DMS153 treated with DMSO at 0.1 percent for 48 hours (cell line): ENCODE data around the gene MAP1S.

Experiments used
- DNase-seq: peaks from one replicate; lab custom pipeline; 2025; ENCODE audit not compliant: unreplicated experiment; lab: John Stamatoyannopoulos, UW

MAP1S gene, protein sequence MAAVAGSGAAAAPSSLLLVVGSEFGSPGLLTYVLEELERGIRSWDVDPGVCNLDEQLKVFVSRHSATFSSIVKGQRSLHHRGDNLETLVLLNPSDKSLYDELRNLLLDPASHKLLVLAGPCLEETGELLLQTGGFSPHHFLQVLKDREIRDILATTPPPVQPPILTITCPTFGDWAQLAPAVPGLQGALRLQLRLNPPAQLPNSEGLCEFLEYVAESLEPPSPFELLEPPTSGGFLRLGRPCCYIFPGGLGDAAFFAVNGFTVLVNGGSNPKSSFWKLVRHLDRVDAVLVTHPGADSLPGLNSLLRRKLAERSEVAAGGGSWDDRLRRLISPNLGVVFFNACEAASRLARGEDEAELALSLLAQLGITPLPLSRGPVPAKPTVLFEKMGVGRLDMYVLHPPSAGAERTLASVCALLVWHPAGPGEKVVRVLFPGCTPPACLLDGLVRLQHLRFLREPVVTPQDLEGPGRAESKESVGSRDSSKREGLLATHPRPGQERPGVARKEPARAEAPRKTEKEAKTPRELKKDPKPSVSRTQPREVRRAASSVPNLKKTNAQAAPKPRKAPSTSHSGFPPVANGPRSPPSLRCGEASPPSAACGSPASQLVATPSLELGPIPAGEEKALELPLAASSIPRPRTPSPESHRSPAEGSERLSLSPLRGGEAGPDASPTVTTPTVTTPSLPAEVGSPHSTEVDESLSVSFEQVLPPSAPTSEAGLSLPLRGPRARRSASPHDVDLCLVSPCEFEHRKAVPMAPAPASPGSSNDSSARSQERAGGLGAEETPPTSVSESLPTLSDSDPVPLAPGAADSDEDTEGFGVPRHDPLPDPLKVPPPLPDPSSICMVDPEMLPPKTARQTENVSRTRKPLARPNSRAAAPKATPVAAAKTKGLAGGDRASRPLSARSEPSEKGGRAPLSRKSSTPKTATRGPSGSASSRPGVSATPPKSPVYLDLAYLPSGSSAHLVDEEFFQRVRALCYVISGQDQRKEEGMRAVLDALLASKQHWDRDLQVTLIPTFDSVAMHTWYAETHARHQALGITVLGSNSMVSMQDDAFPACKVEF

DNA sequence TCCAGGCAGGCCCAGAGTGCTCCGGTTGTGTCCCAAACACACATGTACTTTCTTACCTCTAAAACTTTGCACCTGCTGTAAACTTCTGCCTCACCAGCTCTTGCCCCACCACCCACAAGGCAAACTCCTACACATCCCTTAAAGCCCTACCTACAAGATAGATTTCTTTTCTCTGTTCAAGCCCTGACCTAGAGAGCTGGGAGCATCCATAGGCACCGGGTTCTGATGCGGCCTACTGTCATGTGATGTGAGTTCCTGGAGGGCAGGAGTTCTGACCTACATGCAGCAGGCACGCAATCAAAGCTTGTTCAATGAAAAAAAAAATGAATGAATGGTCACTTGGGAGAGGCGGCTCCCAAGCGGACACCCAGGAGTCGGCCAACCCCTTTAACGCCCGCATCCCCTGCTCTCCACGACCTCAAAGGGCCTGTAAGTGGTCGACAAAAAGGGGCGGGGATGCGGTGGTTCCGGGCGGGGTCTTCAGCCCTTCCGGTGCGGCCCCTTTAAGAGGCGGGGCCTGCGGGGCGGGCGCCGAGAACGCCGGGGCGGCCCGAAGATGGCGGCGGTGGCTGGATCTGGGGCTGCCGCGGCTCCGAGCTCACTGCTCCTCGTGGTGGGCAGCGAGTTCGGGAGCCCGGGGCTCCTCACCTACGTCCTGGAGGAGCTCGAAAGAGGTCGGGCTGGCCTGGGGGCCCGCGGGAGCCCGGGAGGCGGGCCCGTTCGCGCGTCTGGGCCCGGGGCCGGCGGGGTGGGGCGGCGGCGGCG is at the start of gene MAP1S:
TSS of gene MAP1S (plus strand) at position 534 of the 765 bp plus-strand sequence. CDS start at position 557, 23 bp downstream.
- peak; percentile 25 for DNase-seq

DNA sequence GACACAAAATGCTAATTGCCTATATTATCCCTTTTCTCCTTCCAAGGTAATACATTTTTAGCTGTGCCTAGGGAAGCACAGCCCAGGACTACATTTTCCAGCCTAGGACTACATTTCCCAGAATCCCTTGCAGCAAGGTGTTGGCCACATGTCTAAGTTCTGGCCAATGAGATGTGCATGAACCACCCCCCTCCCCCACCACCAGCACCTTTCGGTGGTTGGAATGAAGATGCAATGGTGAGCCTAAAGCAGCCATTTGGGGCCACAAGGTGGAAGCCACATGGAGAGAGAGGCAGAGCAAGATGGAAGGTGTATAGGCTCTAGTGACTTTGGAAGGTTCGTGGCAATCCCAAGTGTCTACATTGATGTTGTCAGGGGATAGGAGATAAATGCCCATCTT is 47.4 kb upstream of the MAP1S start:
- DNase-seq, result peak; percentile 7

DNA sequence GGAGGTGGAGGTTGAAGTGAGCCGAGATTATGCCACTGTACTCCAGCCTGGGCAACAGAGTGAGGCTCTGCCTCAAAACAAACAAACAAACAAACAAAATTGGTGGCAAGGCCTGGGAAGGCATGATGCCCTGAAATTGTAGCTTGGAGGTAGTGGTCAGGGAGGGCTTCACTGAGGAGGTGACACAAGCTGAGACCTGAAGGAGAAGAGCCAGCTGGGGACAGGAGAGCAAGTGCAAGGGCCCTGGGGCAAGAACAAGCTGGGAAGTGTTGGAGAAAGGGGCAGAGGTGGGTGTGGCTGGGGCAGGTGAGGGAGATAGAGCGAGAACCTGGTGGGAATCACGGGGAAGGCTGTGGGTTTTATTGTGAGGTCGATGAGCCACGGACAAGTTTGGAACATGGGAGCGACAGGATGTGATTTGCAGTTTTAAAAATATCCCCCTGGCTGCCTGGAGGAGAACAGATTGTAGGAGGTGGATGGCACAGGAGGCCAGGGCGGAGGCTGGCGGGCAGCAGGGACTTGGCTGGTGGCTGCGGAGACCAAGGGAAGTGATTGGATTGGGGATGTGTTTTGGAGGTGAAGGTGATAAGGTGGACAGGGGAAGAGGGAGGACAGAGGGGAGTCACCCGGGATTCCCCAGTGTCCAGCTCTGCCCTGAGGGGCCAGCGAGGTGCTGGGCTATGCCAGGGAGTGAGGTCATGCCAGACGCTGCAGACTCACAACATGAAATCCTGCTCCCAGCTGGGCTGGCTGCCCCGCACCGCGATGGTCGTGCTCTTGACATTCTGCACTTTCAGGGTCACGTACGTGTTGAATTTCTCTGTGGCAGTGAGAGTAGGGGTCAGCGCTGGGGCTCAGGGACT is 45.1 kb upstream of the MAP1S start:
- no peak for DNase-seq

DNA sequence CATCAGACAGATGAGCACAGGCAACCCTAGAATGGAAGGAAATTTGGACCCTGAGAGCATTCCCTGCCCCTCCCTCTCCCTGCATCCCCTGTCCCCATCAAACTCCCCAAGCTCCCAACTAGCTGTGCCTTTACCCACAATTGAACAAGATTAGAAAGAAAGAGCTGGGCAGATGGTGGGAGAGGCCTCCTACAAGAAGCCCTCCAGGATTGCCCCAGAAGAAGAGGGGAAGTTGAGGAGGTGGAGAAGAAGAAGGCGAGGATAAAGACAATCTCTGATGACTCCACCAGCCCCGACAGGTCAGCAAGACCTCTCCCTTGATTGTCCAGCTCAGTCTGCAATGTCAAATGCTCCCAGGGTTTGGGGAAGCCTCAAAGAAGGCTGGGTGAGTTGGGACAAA is 43.0 kb upstream of the MAP1S start:
- no peak for DNase-seq

DNA sequence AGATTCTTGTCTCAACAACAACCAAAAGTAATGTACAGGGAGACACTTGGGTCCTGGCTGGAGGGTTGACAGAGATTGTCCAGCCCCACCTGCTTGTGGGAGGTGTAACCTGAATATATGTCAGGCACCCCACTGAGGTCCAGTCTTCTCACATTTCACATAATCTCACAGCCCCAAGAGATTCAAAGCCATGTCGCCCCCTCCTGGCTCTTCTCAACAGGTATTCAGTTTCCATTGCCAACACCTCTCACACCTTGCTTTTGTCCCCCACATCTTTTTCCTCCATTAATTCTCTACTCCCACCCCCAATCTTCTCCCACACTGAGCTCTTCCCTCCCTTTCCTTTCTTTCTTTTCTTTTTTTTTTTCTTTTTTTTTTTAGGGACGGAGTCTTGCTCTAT is 42.3 kb upstream of the MAP1S start:
- DNase-seq, result no peak

DNA sequence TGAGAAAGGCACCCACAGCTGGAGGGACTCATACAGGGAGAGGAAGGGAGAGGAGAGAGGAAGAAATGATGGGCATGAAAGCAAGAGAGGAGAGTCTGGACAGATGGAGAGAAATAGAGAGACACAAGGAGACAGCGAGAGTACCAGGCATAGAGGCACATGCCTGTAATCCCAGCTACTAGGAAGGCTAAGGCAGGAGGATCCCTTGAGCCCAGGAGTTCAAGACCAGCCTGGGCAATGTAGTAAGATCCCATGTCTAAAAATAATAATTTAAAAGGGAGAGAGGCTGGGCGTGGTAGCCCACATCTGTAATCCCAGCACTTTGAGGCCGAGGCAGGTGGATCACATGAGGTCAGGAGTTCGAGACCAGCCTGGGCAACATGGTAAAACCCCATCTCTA is 40.4 kb upstream of the MAP1S start:
- DNase-seq, result no peak

DNA sequence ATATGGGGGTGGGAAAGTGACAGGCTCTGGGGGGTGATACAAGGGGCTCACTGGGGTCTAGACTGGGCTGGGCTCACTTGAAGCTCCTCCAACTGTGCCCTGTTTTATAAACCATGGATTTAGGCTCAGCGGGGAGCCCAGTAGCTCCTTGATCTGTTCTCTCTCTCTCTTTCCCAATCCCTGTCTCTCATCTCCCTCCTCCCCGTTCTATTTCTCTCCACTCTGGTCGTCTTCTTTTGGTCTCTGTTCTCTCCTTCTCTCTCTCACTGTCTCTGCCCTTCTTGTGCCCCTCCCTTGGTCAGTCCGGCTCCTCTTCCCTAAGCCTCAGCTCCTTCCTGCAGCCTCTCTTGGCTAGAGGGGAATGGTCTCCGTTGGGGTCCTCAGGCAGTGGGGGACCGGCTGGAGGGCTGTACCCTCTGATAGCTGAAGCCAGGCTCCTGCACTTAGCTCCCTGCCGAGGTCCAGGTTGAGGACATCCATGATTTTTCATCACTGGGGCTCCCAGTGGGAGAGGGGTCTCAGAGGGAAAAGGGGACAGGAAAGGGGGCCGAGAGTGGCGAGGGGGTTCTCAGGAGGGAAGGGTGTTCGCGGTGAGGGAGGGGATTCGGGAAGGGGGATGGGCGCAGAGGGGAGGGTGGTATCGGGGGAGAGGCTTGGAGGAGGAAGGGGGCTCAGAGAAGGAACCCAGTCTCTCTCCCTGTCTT is 39.6 kb upstream of the MAP1S start:
- DNase-seq, result no peak

DNA sequence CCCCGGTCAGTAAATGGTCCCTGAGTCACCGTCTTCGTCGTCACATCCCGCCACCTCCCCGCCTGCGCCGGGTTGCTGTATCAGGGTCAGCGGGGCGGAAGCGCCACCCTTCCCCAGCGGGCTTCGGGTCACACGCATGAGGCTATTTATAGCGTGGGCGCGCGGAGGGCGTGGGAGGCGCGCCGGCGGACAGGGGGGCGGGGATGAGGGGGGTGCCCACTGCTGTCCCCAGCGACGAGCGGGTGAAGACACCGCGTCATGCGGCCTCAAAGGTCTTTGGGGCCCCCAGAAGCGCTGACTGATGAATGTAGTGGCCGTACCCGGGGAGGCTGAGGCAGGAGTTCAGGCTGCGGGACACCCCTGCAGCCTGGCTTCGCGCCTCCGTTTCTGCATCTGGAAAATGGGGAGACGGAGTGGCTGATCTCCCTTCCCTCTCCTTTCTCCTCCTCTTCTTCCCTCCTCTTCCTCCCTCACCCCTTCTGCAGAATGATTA is 39.0 kb upstream of the MAP1S start:
- DNase-seq, result no peak

DNA sequence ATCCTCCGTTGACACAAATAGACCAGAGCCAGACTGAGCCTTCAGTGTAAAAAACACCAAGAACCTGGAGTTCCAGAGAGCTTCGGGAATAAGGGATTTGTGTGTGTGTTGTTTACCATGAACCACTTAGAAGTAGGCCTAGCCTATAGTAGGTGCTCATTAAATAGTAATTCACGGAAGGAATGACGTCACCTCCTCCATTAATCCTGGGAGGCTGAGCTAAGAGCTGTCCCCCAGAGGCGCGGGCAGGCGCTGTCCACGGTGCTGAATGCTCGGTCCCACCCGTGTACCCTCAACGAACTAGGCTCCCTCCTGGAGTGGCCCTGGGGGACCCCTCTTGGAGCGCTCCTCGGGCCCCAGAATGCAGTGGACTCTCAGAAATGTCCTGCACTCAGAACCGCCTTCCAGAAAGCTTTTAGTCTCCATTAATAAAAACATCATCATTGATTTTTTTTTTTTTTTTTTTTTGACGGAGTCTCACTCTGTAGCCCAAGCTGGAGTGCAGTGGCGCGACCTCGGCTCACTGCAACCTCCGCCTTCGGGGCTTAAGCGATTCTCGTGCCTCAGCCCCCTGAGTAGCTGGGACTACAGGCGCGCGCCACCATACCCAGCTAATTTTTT is 37.7 kb upstream of the MAP1S start:
- no peak for DNase-seq

DNA sequence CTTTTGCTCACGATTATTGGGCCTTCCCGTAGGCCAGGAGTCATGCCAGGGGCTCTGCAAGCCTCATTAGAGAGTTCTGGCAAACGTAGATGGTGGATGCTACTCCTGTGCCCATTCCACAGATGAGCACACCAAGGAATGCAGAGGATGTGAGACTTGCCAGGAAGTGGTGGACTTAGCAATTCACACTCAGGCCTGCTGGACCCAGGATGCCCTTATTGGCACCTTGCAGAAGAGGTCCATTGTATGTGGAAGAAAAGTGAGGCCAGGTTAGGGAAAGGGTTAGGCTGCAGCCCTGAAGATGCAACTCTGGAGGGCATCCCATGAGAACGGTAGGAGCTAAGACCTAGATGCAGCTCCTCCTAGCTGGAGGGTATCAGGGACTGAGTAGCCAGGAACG is 37.0 kb upstream of the MAP1S start:
- no peak for DNase-seq

DNA sequence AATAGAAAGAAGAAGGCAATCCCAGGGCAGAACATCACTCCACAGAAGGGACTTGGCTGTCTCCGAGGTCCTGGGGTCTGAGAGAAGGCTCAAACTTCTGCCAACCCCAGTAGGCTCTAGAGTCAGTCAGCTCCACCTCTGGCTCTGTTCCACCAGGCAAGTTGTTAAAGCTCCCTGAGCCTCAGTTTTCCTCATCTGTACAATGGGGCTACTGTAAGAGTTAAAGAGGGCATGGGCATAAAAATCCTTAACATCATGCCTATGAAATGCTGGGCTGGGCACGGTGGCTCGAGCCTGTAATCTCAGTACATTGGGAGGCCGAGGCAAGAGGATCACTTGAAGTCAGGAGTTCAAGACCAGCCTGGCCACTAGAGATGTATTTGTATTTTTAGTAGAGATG is 36.2 kb upstream of the MAP1S start:
- DNase-seq, result no peak

DNA sequence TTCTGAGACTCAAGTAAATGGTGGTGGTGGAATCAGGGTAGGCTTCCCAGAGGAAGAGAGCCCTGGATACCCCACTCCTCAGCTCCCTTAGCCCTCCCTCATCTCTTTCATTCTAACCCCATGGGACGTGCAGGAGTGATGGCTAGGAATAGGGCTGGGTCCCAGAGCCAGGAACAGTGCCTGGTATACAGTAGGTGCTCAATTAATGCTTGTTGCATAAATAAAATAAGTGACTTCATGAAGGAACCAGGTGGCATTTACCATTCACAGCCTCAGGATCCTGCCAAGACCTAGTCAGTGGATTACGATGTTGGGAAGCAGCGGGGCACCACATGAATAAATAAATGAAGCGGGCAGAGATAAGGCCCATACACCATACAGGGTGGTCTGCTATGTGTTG is 35.0 kb upstream of the MAP1S start:
- no peak for DNase-seq

DNA sequence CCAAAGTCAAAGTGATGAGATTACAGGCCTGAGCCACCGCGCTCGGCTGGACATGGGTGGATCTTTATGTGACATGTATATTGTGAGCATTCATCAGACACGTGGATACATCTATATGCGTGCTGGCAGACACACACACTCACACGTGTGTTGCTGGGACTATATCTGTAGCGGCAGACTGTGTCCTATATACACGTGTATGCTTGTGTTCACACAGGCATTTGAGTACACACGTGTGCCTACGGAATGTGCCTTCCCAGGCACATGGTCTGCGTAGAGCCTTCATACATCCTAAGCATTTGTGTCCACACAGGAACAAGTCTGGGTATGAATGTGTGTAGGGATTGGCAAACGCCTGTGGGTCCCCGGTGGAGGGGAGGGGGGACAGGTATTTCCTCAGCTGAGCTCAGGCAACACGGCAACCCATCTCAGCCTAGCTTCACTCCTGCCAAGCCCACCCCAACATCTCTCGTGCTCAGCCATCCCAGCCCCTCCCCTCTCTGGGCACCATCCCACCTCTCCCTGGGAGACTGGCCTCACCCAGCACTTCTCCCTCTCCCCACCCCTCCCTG is 33.7 kb upstream of the MAP1S start:
- no peak for DNase-seq

DNA sequence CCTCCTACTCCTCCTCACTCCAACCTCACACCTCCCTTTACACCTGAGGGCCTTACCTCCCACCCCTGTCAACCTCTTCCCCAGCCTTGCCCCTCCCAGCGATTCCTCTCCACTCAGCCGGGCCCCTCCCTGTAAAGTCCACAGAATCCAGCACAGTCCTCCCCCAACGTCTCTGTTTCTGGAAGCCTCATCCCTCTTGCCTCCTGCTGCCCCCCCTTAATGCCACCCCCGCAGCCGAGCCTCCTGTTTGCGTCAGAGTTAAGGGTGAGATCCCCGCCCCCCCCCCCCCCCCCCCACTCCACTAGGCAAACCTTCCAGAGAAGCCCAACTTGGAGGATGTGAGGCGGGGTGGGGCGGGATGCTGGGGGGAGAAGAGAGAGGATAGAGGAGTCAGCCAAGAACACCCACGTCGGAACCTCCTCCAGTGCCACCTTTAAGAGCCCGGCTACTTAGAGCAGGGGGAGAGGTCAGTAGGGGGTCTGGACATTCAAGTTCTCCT is 33.2 kb upstream of the MAP1S start:
- no peak for DNase-seq

DNA sequence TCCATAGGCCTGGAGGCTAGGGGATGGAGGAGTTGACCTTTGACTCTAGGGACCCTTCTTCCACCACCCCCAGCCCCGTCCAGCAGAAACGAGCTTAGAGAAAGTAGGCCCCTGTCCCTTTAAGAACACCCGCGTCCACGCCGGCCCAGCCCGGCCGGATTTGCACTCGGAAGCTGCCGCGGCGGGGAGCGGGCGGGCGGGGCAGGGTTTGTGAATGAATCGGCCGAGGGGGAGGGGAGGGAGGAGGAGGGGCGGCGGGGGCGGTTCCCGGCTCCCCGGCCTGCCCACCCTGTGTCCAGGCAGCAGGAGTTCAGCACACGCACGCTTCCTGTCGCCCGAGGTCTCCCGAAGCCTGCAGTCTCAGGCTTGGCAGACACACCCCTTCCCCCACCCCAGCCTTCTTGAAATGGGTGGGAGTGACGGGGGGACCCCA is 32.7 kb upstream of the MAP1S start:
- DNase-seq, result peak; percentile 45

DNA sequence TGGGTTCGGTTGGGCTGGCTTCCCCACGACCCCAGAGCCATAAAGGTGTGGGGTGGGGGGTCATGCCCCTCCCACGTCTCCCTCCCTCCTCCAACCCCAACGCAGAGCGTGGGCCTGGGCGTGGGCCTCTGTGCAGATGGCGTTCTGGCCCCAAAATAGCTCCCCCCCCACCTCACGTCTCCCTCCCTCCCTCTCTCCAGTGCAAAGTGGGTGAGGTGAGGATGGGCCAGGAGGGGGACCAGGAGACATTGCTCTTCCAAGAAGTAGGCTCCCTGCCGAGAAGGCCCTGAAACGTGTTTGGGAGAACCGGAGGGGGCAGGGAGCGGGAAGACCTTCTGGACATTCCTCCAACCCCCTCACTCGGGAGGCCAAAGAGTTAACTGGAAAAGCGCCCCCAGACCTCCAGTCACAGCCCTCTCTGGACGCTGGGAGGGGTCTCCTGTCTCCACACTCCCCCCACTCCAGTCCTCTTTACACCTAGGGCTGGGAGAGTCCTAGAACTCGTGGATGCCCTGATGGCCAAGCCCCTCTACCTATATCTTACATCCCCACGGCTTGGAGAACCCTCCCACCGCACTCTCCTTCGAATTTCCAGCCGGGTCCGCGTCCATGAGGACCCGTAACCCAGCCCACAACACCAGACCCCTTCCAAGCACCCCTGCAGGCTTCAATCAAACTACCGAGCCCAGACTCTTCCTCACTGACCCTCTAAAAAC is 32.0 kb upstream of the MAP1S start:
- DNase-seq, result no peak

DNA sequence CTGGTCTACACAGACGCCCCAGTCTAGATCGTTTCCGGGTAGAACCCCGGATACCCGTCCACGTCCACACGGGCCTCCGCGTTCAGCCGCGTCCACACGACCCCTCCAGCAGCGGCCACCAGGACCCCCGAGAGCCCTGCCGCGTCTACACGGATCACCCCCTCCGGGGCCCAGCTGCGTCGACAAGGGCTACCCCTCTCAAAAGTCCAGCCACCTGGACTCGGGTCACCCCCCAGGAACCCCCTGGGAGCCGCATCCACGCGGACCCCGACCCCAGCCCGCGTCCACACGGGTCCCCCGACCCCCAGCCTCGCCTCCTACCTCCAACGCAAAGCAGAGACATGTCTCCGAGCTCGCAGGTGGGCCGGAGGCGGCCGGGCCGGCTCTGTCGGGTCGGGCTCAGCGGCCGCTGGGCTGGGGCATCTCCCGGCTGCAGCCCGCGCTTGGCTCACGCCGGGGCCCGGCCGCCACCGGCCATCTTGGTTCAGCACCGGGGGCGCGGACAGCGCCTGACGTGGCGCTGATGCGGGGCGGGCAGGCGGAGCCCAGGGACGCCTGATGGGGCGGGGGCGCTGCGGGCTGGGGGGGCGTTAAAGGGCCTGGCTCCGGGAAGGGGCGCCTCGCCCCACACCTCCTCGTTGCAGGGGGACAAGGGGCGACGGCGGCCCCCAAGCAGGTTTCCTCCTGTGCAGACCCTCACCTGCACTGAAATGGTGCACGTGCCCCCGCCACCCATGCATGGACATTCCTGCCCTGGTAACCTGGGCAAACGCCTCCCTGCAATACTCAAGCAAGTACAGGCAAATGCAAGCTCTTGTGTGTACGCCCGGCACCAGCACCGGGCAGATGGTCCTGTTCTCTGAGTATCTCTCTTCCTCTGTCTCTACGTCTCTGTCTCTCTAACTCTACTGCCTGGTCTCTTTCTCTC is 31.2 kb upstream of the MAP1S start, which contains the start of gene UNC13A:
TSS of gene UNC13A (minus strand) at position 498 of the 928 bp plus-strand sequence. CDS start at position 343, 155 bp downstream.
- DNase-seq, result no peak
